ENCODE measurements around the gene TTI1.
A peak's percentile ranks its signal among the peaks of the same experiment; 100 is the strongest.
"Not testable (repeated sequence)": the region's sequence is repeated elsewhere in the genome, so short reads cannot be mapped to it uniquely, and the experiment has no call there.

The TTI1 gene

GRCh38 chr20:38011696-38012095, 21.6 kb downstream of the TTI1 start:
- Histone ChIP-seq H3K36me3 (ENCODE audit: insufficient read depth, low read length) (peaks cover 34% of the 10 kb centered on the region), H3K27me3 (ENCODE audit: insufficient read depth, low read length) (no peaks in the 10 kb centered on the region), H3K79me2 (ENCODE audit: control insufficient read depth, insufficient read depth, low read length, unreplicated experiment) (peaks cover 34% of the 10 kb centered on the region), H3K4me3 (ENCODE audit: low read depth, low read length) (no peak overlapping the region), H3K4me1 (ENCODE audit: control insufficient read depth, insufficient read depth, low read length, unreplicated experiment) (no peaks in the 10 kb centered on the region), H2AFZ (ENCODE audit: low read length, unreplicated experiment) (no peak overlapping the region), H3K27ac (ENCODE audit: low read depth, low read length) (no peak overlapping the region)

GRCh38 chr20:38009416-38009815, 23.8 kb downstream of the TTI1 start:
- H2AFZ ChIP-seq (ENCODE audit: low read length, unreplicated experiment); H3K4me1 ChIP-seq (ENCODE audit: control insufficient read depth, insufficient read depth, low read length, unreplicated experiment); H3K27me3 ChIP-seq (ENCODE audit: insufficient read depth, low read length); H3K4me3 ChIP-seq (ENCODE audit: low read depth, low read length); H3K27ac ChIP-seq (ENCODE audit: low read depth, low read length): not testable (repeated sequence)
- peaks cover 18% of the 10 kb centered on the region for H3K79me2 ChIP-seq (ENCODE audit: control insufficient read depth, insufficient read depth, low read length, unreplicated experiment)
- peaks cover 25% of the 10 kb centered on the region for H3K36me3 ChIP-seq (ENCODE audit: insufficient read depth, low read length)

GRCh38 chr20:38008233-38008944, 24.9 kb downstream of the TTI1 start:
- Histone ChIP-seq H3K36me3 (ENCODE audit: insufficient read depth, low read length) (peaks cover 21% of the 10 kb centered on the region), H3K4me1 (ENCODE audit: control insufficient read depth, insufficient read depth, low read length, unreplicated experiment) (no peaks in the 10 kb centered on the region), H3K4me3 (ENCODE audit: low read depth, low read length) (no peak overlapping the region), H3K27me3 (ENCODE audit: insufficient read depth, low read length) (no peaks in the 10 kb centered on the region), H3K79me2 (ENCODE audit: control insufficient read depth, insufficient read depth, low read length, unreplicated experiment) (peaks cover 14% of the 10 kb centered on the region), H3K27ac (ENCODE audit: low read depth, low read length) (no peak overlapping the region), H2AFZ (ENCODE audit: low read length, unreplicated experiment) (no peak overlapping the region)

GRCh38 chr20:38007526-38007925, 25.7 kb downstream of the TTI1 start:
- Histone ChIP-seq H3K36me3 (ENCODE audit: insufficient read depth, low read length) (peaks cover 16% of the 10 kb centered on the region; the same call in 1 of the 2 replicates), H2AFZ (ENCODE audit: low read length, unreplicated experiment) (no peak overlapping the region), H3K4me1 (ENCODE audit: control insufficient read depth, insufficient read depth, low read length, unreplicated experiment) (peaks cover under 1% of the 10 kb centered on the region), H3K4me3 (ENCODE audit: low read depth, low read length) (no peak overlapping the region), H3K27me3 (ENCODE audit: insufficient read depth, low read length) (no peaks in the 10 kb centered on the region), H3K79me2 (ENCODE audit: control insufficient read depth, insufficient read depth, low read length, unreplicated experiment) (peaks cover 14% of the 10 kb centered on the region), H3K27ac (ENCODE audit: low read depth, low read length) (no peak overlapping the region)

- H3K27me3 ChIP-seq (ENCODE audit: insufficient read depth, low read length): no peaks in the 10 kb centered on the region
- peaks cover 11% of the 10 kb centered on the region; the same call in 1 of the 2 replicates for H3K36me3 ChIP-seq (ENCODE audit: insufficient read depth, low read length)
Observed at GRCh38 chr20:38005903-38006302, 27.4 kb downstream of the TTI1 start.

DNA sequence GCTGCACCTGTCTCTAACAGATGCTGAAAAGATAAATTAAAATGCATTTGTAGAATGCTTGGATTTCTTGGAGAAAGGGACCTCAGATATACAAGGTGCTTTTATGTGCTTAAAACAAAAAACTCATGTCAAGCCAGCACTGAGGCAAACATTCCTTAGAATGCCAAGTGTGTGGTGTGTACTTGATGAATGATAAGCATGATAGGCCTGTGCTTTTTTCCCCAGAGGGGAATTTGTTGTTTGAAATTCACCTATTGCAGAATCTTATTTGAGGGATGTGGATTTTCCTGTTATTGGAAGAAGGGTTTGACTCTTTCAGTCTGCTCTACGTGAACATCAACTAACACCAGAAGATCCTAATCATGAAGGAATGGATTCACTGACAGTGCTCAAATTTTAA, 28.8 kb downstream of the TTI1 start:
- Histone ChIP-seq H3K4me1 (ENCODE audit: control insufficient read depth, insufficient read depth, low read length, unreplicated experiment) (peaks cover 19% of the 10 kb centered on the region), H3K27me3 (ENCODE audit: insufficient read depth, low read length) (no peaks in the 10 kb centered on the region), H3K36me3 (ENCODE audit: insufficient read depth, low read length) (peaks cover 10% of the 10 kb centered on the region; the same call in 1 of the 2 replicates), H3K4me3 (ENCODE audit: low read depth, low read length) (no peak overlapping the region), H3K27ac (ENCODE audit: low read depth, low read length) (no peak overlapping the region), H3K79me2 (ENCODE audit: control insufficient read depth, insufficient read depth, low read length, unreplicated experiment) (peaks cover 4% of the 10 kb centered on the region), H2AFZ (ENCODE audit: low read length, unreplicated experiment) (no peak overlapping the region)

More at GRCh38 chr20:38005903-38006302, 27.4 kb downstream of the TTI1 start:
- H3K27ac ChIP-seq (ENCODE audit: low read depth, low read length): no peak overlapping the region
- H3K4me1 ChIP-seq (ENCODE audit: control insufficient read depth, insufficient read depth, low read length, unreplicated experiment): peaks cover 15% of the 10 kb centered on the region
- H3K79me2 ChIP-seq (ENCODE audit: control insufficient read depth, insufficient read depth, low read length, unreplicated experiment): peaks cover 4% of the 10 kb centered on the region
- no peak overlapping the region for H3K4me3 ChIP-seq (ENCODE audit: low read depth, low read length)
- no peak overlapping the region for H2AFZ ChIP-seq (ENCODE audit: low read length, unreplicated experiment)

DNA sequence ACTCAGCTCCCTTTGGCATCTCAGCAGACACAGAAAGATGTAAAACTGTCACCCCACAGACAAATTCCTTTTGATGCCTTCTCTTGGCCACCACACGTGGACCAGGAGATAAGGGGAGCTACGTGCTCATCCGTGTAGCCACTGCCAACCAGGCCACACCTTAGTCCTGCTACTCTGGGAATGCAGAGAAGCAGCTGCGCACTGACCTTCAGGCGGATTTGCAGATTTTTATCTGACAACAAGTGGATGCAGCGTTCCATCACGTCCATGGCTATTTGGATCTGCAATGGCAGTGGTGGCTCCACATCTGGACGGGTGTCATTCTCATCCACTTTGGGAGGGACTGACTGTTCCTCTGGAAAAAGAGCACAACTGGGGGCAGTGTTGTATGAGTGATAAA, 30.8 kb downstream of the TTI1 start:
- no peak overlapping the region for H2AFZ ChIP-seq (ENCODE audit: low read length, unreplicated experiment)
- H3K27ac ChIP-seq (ENCODE audit: low read depth, low read length): peak overlapping the region; percentile 79; the same call in 1 of the 2 replicates
- no peaks in the 10 kb centered on the region for H3K27me3 ChIP-seq (ENCODE audit: insufficient read depth, low read length)
- H3K79me2 ChIP-seq (ENCODE audit: control insufficient read depth, insufficient read depth, low read length, unreplicated experiment): no peaks in the 10 kb centered on the region
- peaks cover 16% of the 10 kb centered on the region; the same call in 1 of the 2 replicates for H3K36me3 ChIP-seq (ENCODE audit: insufficient read depth, low read length)
- peaks cover 19% of the 10 kb centered on the region for H3K4me1 ChIP-seq (ENCODE audit: control insufficient read depth, insufficient read depth, low read length, unreplicated experiment)
- no peak overlapping the region for H3K4me3 ChIP-seq (ENCODE audit: low read depth, low read length)

- no peaks in the 10 kb centered on the region for H3K79me2 ChIP-seq (ENCODE audit: control insufficient read depth, insufficient read depth, low read length, unreplicated experiment)
- H3K36me3 ChIP-seq (ENCODE audit: insufficient read depth, low read length): peaks cover 16% of the 10 kb centered on the region; the same call in 1 of the 2 replicates
- H3K27me3 ChIP-seq (ENCODE audit: insufficient read depth, low read length): no peaks in the 10 kb centered on the region
- no peak overlapping the region for H2AFZ ChIP-seq (ENCODE audit: low read length, unreplicated experiment)
- peaks cover 19% of the 10 kb centered on the region for H3K4me1 ChIP-seq (ENCODE audit: control insufficient read depth, insufficient read depth, low read length, unreplicated experiment)
- H3K27ac ChIP-seq (ENCODE audit: low read depth, low read length): peak overlapping the region; percentile 79
- H3K4me3 ChIP-seq (ENCODE audit: low read depth, low read length): no peak overlapping the region
Observed at GRCh38 chr20:38001981-38002380, 31.3 kb downstream of the TTI1 start.

DNA sequence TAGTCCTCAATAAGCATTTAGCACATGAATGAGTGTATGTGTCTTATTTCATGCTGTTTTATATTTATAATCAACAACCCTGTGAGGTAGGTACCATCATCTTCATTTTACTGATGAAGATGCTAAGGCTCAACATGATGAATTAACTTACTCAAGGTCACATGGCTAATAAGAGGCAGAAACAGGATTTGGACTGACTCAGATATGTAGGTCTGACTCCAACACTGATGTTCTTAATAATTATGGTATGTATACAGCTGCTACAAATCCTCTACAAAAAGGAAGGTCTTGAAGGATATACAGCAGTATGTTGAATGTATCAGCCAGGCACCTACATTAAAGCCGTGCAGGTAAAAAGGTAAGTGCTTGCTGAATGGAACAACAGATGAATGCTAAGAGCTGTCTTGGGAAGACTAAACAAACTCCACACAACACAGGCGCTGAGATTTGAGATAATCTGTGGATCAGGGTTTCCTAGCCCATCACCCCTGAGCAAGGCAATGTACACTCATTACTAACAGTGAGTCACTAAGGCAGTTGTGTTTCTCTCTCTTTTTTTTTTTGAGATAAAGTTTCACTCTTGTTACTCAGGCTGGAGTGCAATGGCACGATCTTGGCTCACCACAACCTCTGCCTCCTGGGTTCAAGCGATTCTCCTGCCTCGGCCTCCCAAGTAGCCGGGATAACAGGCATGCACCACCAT, 31.9 kb downstream of the TTI1 start:
- H3K27me3 ChIP-seq (ENCODE audit: insufficient read depth, low read length): no peaks in the 10 kb centered on the region
- peaks cover 16% of the 10 kb centered on the region; the same call in 1 of the 2 replicates for H3K36me3 ChIP-seq (ENCODE audit: insufficient read depth, low read length)

GRCh38 chr20:38000293-38000692, 33.0 kb downstream of the TTI1 start:
- Histone ChIP-seq H3K27me3 (ENCODE audit: insufficient read depth, low read length) (no peaks in the 10 kb centered on the region), H3K4me1 (ENCODE audit: control insufficient read depth, insufficient read depth, low read length, unreplicated experiment) (peaks cover 22% of the 10 kb centered on the region), H2AFZ (ENCODE audit: low read length, unreplicated experiment) (no peak overlapping the region), H3K79me2 (ENCODE audit: control insufficient read depth, insufficient read depth, low read length, unreplicated experiment) (no peaks in the 10 kb centered on the region), H3K36me3 (ENCODE audit: insufficient read depth, low read length) (peaks cover 16% of the 10 kb centered on the region; the same call in 1 of the 2 replicates), H3K27ac (ENCODE audit: low read depth, low read length) (0 out of 2 replicates have a peak overlapping the region, but pooled peaks have one; percentile 79), H3K4me3 (ENCODE audit: low read depth, low read length) (no peak overlapping the region)

More for the DNA sequence above, 31.9 kb downstream of the TTI1 start:
- Histone ChIP-seq H2AFZ (ENCODE audit: low read length, unreplicated experiment) (no peak overlapping the region), H3K79me2 (ENCODE audit: control insufficient read depth, insufficient read depth, low read length, unreplicated experiment) (no peaks in the 10 kb centered on the region), H3K4me3 (ENCODE audit: low read depth, low read length) (0 out of 2 replicates have a peak overlapping the region, but pooled peaks have one; percentile 44), H3K27ac (ENCODE audit: low read depth, low read length) (peak overlapping the region; percentile 79), H3K4me1 (ENCODE audit: control insufficient read depth, insufficient read depth, low read length, unreplicated experiment) (peaks cover 19% of the 10 kb centered on the region)
